Endothelial cell of umbilical vein (primary cell): ENCODE measurements around the gene TMEM50B. TPM values are rescaled to one million over a fixed set of nuclear protein-coding genes. Genes with fewer than 3 reads are reported as not detected.

ENCODE experiments used
- BruUV-seq: library from RNA; stranded (reverse); fragments of 400-500 nt; replicated peaks from 2 replicates; lab custom pipeline; 2021; lab: Mats Ljungman, UMichigan
- CTCF ChIA-PET: fragments of 300-600, 350-600 bp; sonication (Branson Sonifier 250); formaldehyde crosslinking; loops from one replicate; lab custom pipeline; 2021; ENCODE audit warnings: antibody characterized with exemption, inconsistent platforms; lab: Charles Lee
- POLR2A ChIA-PET: fragments of 300-600, 350-600 bp; sonication (Branson Sonifier 250); formaldehyde crosslinking; loops from one replicate; lab custom pipeline; 2021; ENCODE audit warnings: antibody characterized with exemption, inconsistent platforms; lab: Charles Lee
- DNase-seq: peaks from one replicate; pipeline ENCODE4 v3.0.0-alpha.2; 2011; ENCODE audit warnings: low read depth, low spot score
- FAIRE-seq: peaks from 2 replicates; lab custom pipeline; 2011; peaks lifted over from hg19 to GRCh38; lab: Jason Lieb, UNC
- H2AFZ ChIP-seq: 2 replicates; pipeline ENCODE4 v1.6.0; 2012; ENCODE audit warnings: low read depth, low read length, control low read depth, inconsistent platforms
- H3K27ac ChIP-seq: 2 replicates; pipeline ENCODE4 v1.5.1; 2011; ENCODE audit warnings: low read depth, mild to moderate bottlenecking, control low read depth, low read length, moderate library complexity; ENCODE audit not compliant: insufficient read depth
- H3K27me3 ChIP-seq, 2 experiments: 2 replicates each; pipeline versions ENCODE4 v1.6.0 to v1.6.1; 2011; ENCODE audit warnings: low read length in 2 of 2, mixed read lengths in 1 of 2; ENCODE audit not compliant: control insufficient read depth in 2 of 2, insufficient read depth in 2 of 2
- H3K36me3 ChIP-seq, 2 experiments: 2 replicates in 1 of 2; 3 replicates in 1 of 2; pipeline ENCODE4 v1.5.1; 2011; ENCODE audit warnings: low read length in 2 of 2, mild to moderate bottlenecking in 1 of 2, moderate library complexity in 1 of 2; ENCODE audit not compliant: control insufficient read depth in 2 of 2, insufficient read depth in 2 of 2; ENCODE audit errors: extremely low read depth in 1 of 2
- H3K4me1 ChIP-seq: 3 replicates; pipeline ENCODE4 v1.5.1; 2011; ENCODE audit warnings: mild to moderate bottlenecking, low read length; ENCODE audit not compliant: control insufficient read depth, insufficient read depth; ENCODE audit errors: extremely low read depth
- H3K4me2 ChIP-seq: 2 replicates; pipeline ENCODE4 v1.6.1; 2011; ENCODE audit warnings: low read length, control low read depth, mixed read lengths; ENCODE audit not compliant: insufficient read depth
- H3K4me3 ChIP-seq, 3 experiments: fragments of 200-600 bp in 1 of 3; sonication (generic), shearing (Covaris generic) in 1 of 3; replicated peaks in 1 of 3; 2 replicates each; pipeline ENCODE4 v1.5.1; 2011 to 2016; ENCODE audit warnings: control low read depth in 3 of 3, low read length in 3 of 3, mild to moderate bottlenecking in 2 of 3, inconsistent platforms in 1 of 3, low read depth in 1 of 3, moderate library complexity in 1 of 3; ENCODE audit not compliant: insufficient read depth in 1 of 3
- H3K79me2 ChIP-seq: 2 replicates; pipeline ENCODE4 v1.6.0; 2012; ENCODE audit warnings: low read length, inconsistent platforms; ENCODE audit not compliant: control insufficient read depth, insufficient read depth
- H3K9ac ChIP-seq: replicated peaks from 2 replicates; pipeline ENCODE3; 2011; ENCODE audit warnings: low read length, control low read depth; ENCODE audit not compliant: insufficient read depth; ENCODE audit errors: extremely low read depth
- H3K9me1 ChIP-seq: replicated peaks from 3 replicates; pipeline ENCODE4 v1.6.0; 2011; ENCODE audit warnings: mild to moderate bottlenecking, low read length; ENCODE audit not compliant: control insufficient read depth, insufficient read depth; ENCODE audit errors: extremely low read depth
- H3K9me3 ChIP-seq: replicated peaks from 2 replicates; pipeline ENCODE4 v1.5.1; 2012; ENCODE audit warnings: low read length, inconsistent platforms; ENCODE audit not compliant: control insufficient read depth, insufficient read depth
- H4K20me1 ChIP-seq: replicated peaks from 2 replicates; pipeline ENCODE3; 2011; ENCODE audit warnings: mild to moderate bottlenecking, low read length; ENCODE audit not compliant: control insufficient read depth, insufficient read depth; ENCODE audit errors: extremely low read depth
- CTCF ChIP-seq, 2 donors: IDR thresholded peaks; 1 replicate in 1 of 2; 2 replicates in 1 of 2; pipeline ENCODE4 v1.5.1; 2011; ENCODE audit warnings: low read length in 2 of 2, mild to moderate bottlenecking in 2 of 2, moderate library complexity in 2 of 2, control low read depth in 1 of 2, inconsistent platforms in 1 of 2, low read depth in 1 of 2; ENCODE audit not compliant: insufficient read depth in 1 of 2; ENCODE audit errors: extremely low read depth in 1 of 2
- EZH2 ChIP-seq: IDR thresholded peaks from 2 replicates; pipeline ENCODE4 v1.6.1; 2012; ENCODE audit warnings: borderline replicate concordance, low read depth, mild to moderate bottlenecking, moderate library complexity, low read length, inconsistent platforms; ENCODE audit not compliant: severe bottlenecking
- FOS ChIP-seq: IDR thresholded peaks from 2 replicates; pipeline ENCODE4 v1.6.1; 2011; ENCODE audit warnings: mild to moderate bottlenecking, low read length, moderate library complexity, borderline replicate concordance; ENCODE audit not compliant: insufficient read depth
- GATA2 ChIP-seq: IDR thresholded peaks from 2 replicates; pipeline ENCODE4 v1.7.0; 2011; ENCODE audit warnings: low read depth, mild to moderate bottlenecking, moderate library complexity, mixed read lengths, low read length; ENCODE audit not compliant: insufficient read length, insufficient read depth
- JUN ChIP-seq: IDR thresholded peaks from 2 replicates; pipeline ENCODE4 v1.6.1; 2011; ENCODE audit warnings: borderline replicate concordance, low read depth; ENCODE audit not compliant: insufficient read length, insufficient read depth
- MAX ChIP-seq: IDR thresholded peaks from 2 replicates; pipeline ENCODE4 v1.6.1; 2011; ENCODE audit not compliant: insufficient read depth, insufficient read length
- MYC ChIP-seq: IDR thresholded peaks from one replicate; pipeline ENCODE4 v1.6.1; 2011; ENCODE audit warnings: mild to moderate bottlenecking, low read depth, low read length
- POLR2A ChIP-seq: IDR thresholded peaks from 2 replicates; pipeline ENCODE4 v1.6.1; 2012; ENCODE audit warnings: low read depth, mild to moderate bottlenecking, control low read depth, low read length
- POLR2AphosphoS5 ChIP-seq: IDR thresholded peaks from 2 replicates; pipeline ENCODE4 v1.6.1; 2012; ENCODE audit warnings: low read depth, mild to moderate bottlenecking, control low read depth, low read length, moderate library complexity; ENCODE audit not compliant: insufficient read depth
- dilution Hi-C: fragments of 300-500 bp; cut with MboI; formaldehyde crosslinking; loops from one replicate; pipeline ENCODE4 v1.15.0; 2019; ENCODE audit warnings: low sequenced_read_pairs; ENCODE audit not compliant: extremely low pct_ligation_motif_present
- intact Hi-C: fragments of 100-400 bp; cut with micrococcal nuclease; formaldehyde crosslinking; loops from one replicate; pipeline ENCODE4 v1.10.0; 2022
- polyA plus RNA-seq, 4 experiments: library from polyadenylated mRNA; depleted of rRNA in 3 of 4; stranded (reverse) in 3 of 4; unstranded in 1 of 4; fragments of >200 nt; gene quantifications; 2 replicates each; pipeline versions ENCODE4 v1.2.1 to v1.2.3, GENCODE V29; 2011 to 2012; ENCODE audit warnings: missing spikeins in 1 of 4
- total RNA-seq: library from RNA; stranded (reverse); gene quantifications from 2 replicates; pipeline ENCODE4 v1.2.3, GENCODE V29; 2021

Gene TMEM50B
- total and polyA plus RNA-seq, 2 donors (not counting 3 experiments of a cell fraction or from before 2014, with no cell fraction given), result 25.1 to 29.3 TPM

- Histone ChIP-seq H3K27me3 (no peaks in the 10 kb centered on the region), H3K9ac (no peak overlapping the region), H2AFZ (no peak overlapping the region), H3K4me2 (no peak overlapping the region), H3K4me1 (peaks cover 24% of the 10 kb centered on the region), H3K4me3 (no peak overlapping the region), H3K9me1 (no peaks in the 10 kb centered on the region), H3K27ac (no peak overlapping the region), H3K79me2 (no peaks in the 10 kb centered on the region), H4K20me1 (no peaks in the 10 kb centered on the region), H3K9me3 (no peaks in the 10 kb centered on the region), H3K36me3 (peaks cover 13 to 39% of the 10 kb centered on the region in 2 experiments)
- DNase-seq, result no peak
- intact Hi-C loops, result no loop called here
- no TSS peak for BruUV-seq
- CTCF ChIA-PET, result no interaction called here
- TF ChIP-seq JUN (no peak), EZH2 (no peak), GATA2 (no peak), POLR2A (no peak), FOS (no peak), MAX (no peak), MYC (no peak), POLR2AphosphoS5 (no peak), CTCF (IDR thresholded peaks at IDR 0.05; ENCODE audit: extremely low read depth in 1 of 2, insufficient read depth in 1 of 2, low read depth in 1 of 2, low read length in 2 of 2) (no peak)
- dilution Hi-C loops, result no loop called here
- POLR2A ChIA-PET, result no interaction called here
- FAIRE-seq, result no peak
Observed at GRCh38 chr21:33433001-33433400, 46.8 kb downstream of the TMEM50B start.
